ENCODE data around the gene AHSG.

GRCh38 chr3:186616299-186616617, 3.4 kb downstream of the AHSG start:
- no peak for TF ChIP-seq POLR2A (IDR thresholded peaks at IDR 0.05)
- TF ChIP-seq, protein P1, sequence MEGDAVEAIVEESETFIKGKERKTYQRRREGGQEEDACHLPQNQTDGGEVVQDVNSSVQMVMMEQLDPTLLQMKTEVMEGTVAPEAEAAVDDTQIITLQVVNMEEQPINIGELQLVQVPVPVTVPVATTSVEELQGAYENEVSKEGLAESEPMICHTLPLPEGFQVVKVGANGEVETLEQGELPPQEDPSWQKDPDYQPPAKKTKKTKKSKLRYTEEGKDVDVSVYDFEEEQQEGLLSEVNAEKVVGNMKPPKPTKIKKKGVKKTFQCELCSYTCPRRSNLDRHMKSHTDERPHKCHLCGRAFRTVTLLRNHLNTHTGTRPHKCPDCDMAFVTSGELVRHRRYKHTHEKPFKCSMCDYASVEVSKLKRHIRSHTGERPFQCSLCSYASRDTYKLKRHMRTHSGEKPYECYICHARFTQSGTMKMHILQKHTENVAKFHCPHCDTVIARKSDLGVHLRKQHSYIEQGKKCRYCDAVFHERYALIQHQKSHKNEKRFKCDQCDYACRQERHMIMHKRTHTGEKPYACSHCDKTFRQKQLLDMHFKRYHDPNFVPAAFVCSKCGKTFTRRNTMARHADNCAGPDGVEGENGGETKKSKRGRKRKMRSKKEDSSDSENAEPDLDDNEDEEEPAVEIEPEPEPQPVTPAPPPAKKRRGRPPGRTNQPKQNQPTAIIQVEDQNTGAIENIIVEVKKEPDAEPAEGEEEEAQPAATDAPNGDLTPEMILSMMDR (IDR thresholded peaks at IDR 0.05) = no peak

All from adrenal gland (tissue), 5 donors.